Keratinocyte (primary cell): ENCODE results near the gene TAF4. TPM values are rescaled to one million over a fixed set of nuclear protein-coding genes. Genes with fewer than 3 reads are reported as not detected.

ENCODE experiments used
- DNase-seq: peaks from one replicate; pipeline ENCODE4 v3.0.0-alpha.2; 2011; ENCODE audit warnings: low read depth, missing footprints, low spot score
- FAIRE-seq: peaks from 2 replicates; lab custom pipeline; 2011; peaks lifted over from hg19 to GRCh38; lab: Jason Lieb, UNC
- H2AFZ ChIP-seq: 2 replicates; pipeline ENCODE4 v1.6.0; 2012; ENCODE audit warnings: low read length, control low read depth, inconsistent platforms; ENCODE audit not compliant: control insufficient read depth
- H3K27ac ChIP-seq: 2 replicates; pipeline ENCODE4 v1.5.1; 2011; ENCODE audit warnings: low read length; ENCODE audit not compliant: control insufficient read depth, insufficient read depth
- H3K27me3 ChIP-seq: 3 replicates; pipeline ENCODE4 v1.6.0; 2011; ENCODE audit warnings: low read length; ENCODE audit not compliant: control insufficient read depth, insufficient read depth; ENCODE audit errors: extremely low read depth
- H3K36me3 ChIP-seq, 2 experiments: 2 replicates in 1 of 2; 3 replicates in 1 of 2; pipeline ENCODE4 v1.5.1; 2011; ENCODE audit warnings: low read length in 2 of 2, mild to moderate bottlenecking in 1 of 2; ENCODE audit not compliant: control insufficient read depth in 2 of 2, insufficient read depth in 2 of 2; ENCODE audit errors: extremely low read depth in 1 of 2
- H3K4me1 ChIP-seq: 3 replicates; pipeline ENCODE4 v1.5.1; 2011; ENCODE audit warnings: low read length; ENCODE audit not compliant: control insufficient read depth, insufficient read depth; ENCODE audit errors: extremely low read depth
- H3K4me2 ChIP-seq: 3 replicates; pipeline ENCODE4 v1.6.0; 2011; ENCODE audit warnings: low read depth, low read length; ENCODE audit not compliant: control insufficient read depth, insufficient read depth; ENCODE audit errors: extremely low read depth
- H3K4me3 ChIP-seq, 3 experiments: fragments of 200-600 bp in 1 of 3; sonication (generic) in 1 of 3; 2 replicates in 2 of 3; 3 replicates in 1 of 3; pipeline ENCODE4 v1.5.1; 2011 to 2016; ENCODE audit warnings: low read length in 3 of 3, mild to moderate bottlenecking in 3 of 3, control low read depth in 2 of 3, inconsistent platforms in 1 of 3, low read depth in 1 of 3, mixed read lengths in 1 of 3, mixed run types in 1 of 3, moderate library complexity in 1 of 3; ENCODE audit not compliant: control insufficient read depth in 2 of 3, insufficient read depth in 2 of 3; ENCODE audit errors: extremely low read depth in 1 of 3
- H3K79me2 ChIP-seq: 2 replicates; pipeline ENCODE4 v1.6.0; 2012; ENCODE audit warnings: low read length; ENCODE audit not compliant: control insufficient read depth, insufficient read depth
- H3K9ac ChIP-seq: 3 replicates; pipeline ENCODE4 v1.6.0; 2011; ENCODE audit warnings: low read length; ENCODE audit not compliant: control insufficient read depth, insufficient read depth; ENCODE audit errors: extremely low read depth
- H3K9me1 ChIP-seq: 3 replicates; pipeline ENCODE4 v1.6.0; 2011; ENCODE audit warnings: low read length; ENCODE audit not compliant: control insufficient read depth, insufficient read depth; ENCODE audit errors: extremely low read depth
- H3K9me3 ChIP-seq: 2 replicates; pipeline ENCODE4 v1.5.1; 2012; ENCODE audit warnings: low read depth, low read length; ENCODE audit not compliant: control insufficient read depth
- H4K20me1 ChIP-seq: 3 replicates; pipeline ENCODE4 v1.6.0; 2011; ENCODE audit warnings: low read length; ENCODE audit not compliant: control insufficient read depth, insufficient read depth; ENCODE audit errors: extremely low read depth
- EZH2 ChIP-seq: IDR thresholded peaks from one replicate; pipeline ENCODE4 v1.6.1; 2012; ENCODE audit warnings: inconsistent platforms, mild to moderate bottlenecking, low read length, moderate library complexity
- dilution Hi-C: fragments of 300-500 bp; cut with MboI; formaldehyde crosslinking; loops from one replicate; pipeline ENCODE4 v1.7.0; 2020; ENCODE audit warnings: low sequenced_read_pairs; ENCODE audit not compliant: extremely low pct_ligation_motif_present
- polyA plus RNA-seq, 5 experiments: library from polyadenylated mRNA; depleted of rRNA in 3 of 5; stranded (reverse) in 3 of 5; stranded (forward) in 1 of 5; unstranded in 1 of 5; fragments of >200 nt; gene quantifications; 1 replicate in 1 of 5; 2 replicates in 3 of 5; 3 replicates in 1 of 5; pipeline versions ENCODE4 v1.2.1 to v1.2.3, GENCODE V29; 2011 to 2012; ENCODE audit warnings: missing spikeins in 2 of 5, low read depth in 1 of 5, low replicate concordance in 1 of 5
- TF ChIP-seq, protein P1 (sequence below), 3 experiments: IDR thresholded peaks in 1 of 3; conservative IDR thresholded peaks in 1 of 3; optimal IDR thresholded peaks in 1 of 3; 2 replicates in 2 of 3; 3 replicates in 1 of 3; pipeline versions ENCODE3 to v1.5.1; 2011; ENCODE audit warnings: low read length in 3 of 3, mild to moderate bottlenecking in 3 of 3, moderate library complexity in 2 of 3, control low read depth in 1 of 3, inconsistent platforms in 1 of 3; ENCODE audit not compliant: insufficient read depth in 2 of 3; ENCODE audit errors: extremely low read depth in 1 of 3

The TAF4 gene
- polyA plus RNA-seq, 1 donor (not counting 4 experiments of a cell fraction or from before 2014, with no cell fraction given) = 3.3 TPM

DNA sequence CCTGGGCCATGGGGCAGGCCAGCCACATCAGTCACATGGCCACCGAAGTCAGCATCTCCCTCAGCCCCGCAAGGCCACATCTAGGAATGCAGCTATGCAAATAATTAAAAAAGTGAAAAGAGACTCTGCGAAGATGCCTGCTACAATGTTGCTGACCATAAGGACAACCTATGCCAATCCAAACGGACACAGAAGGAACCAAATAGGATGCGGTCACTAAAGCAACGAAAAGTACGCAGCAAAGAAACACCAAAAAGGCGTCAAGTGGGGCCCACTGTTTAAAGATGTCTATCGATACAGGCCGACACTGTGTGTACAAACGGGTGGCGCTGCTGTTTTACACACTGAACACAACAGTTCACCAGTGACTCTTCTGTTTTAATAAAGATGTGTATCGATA lies 56.4 kb downstream of the TAF4 start:
- no peaks in the 10 kb centered on the region for H3K79me2 ChIP-seq
- no peaks in the 10 kb centered on the region for H3K4me1 ChIP-seq

DNA sequence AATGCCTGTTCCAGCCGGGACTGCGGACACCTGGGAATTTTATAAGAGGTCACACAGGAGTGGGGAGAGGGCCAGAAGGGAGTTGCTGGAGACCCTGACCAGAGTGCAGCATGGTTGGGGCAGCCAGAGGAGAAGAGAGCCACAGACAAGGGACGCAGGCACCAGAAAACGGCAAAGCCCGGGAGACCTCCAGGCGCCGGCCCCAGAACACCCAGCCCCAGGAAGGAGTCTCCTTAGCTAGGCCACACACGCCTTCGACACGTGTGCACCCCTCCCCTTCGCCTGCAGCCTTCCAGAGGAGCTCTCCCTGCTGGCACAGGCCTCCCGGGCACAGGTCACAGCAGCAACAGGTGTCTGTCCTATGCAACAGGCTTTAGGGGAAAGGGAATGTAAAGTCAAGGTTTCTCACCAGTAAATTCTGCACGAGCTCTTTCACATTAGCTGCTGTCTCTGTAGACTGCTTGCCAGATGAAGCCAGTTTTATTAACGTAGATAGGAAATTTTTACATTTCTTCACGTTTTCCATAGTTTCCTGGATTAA lies 57.0 kb downstream of the TAF4 start:
- Histone ChIP-seq H4K20me1 (no peaks in the 10 kb centered on the region), H3K79me2 (no peaks in the 10 kb centered on the region), H3K9ac (no peak overlapping the region), H3K4me2 (no peak overlapping the region), H3K27ac (no peak overlapping the region), H3K4me3 (no peak overlapping the region), H2AFZ (no peak overlapping the region), H3K9me1 (no peaks in the 10 kb centered on the region), H3K4me1 (no peaks in the 10 kb centered on the region), H3K27me3 (no peaks in the 10 kb centered on the region), H3K36me3 (peaks cover 20 to 36% of the 10 kb centered on the region in 2 experiments), H3K9me3 (no peaks in the 10 kb centered on the region)
- no peak for TF ChIP-seq EZH2
- TF ChIP-seq, protein P1, sequence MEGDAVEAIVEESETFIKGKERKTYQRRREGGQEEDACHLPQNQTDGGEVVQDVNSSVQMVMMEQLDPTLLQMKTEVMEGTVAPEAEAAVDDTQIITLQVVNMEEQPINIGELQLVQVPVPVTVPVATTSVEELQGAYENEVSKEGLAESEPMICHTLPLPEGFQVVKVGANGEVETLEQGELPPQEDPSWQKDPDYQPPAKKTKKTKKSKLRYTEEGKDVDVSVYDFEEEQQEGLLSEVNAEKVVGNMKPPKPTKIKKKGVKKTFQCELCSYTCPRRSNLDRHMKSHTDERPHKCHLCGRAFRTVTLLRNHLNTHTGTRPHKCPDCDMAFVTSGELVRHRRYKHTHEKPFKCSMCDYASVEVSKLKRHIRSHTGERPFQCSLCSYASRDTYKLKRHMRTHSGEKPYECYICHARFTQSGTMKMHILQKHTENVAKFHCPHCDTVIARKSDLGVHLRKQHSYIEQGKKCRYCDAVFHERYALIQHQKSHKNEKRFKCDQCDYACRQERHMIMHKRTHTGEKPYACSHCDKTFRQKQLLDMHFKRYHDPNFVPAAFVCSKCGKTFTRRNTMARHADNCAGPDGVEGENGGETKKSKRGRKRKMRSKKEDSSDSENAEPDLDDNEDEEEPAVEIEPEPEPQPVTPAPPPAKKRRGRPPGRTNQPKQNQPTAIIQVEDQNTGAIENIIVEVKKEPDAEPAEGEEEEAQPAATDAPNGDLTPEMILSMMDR (optimal IDR thresholded peaks at IDR 0.05 in 1 of 3, IDR thresholded peaks at IDR 0.05 in 1 of 3, conservative IDR thresholded peaks at IDR 0.05 in 1 of 3; ENCODE audit: extremely low read depth in 1 of 3, insufficient read depth in 2 of 3, low read length in 3 of 3) = no peak
- FAIRE-seq (no peak), DNase-seq (no peak)
- dilution Hi-C loops = no loop called here

More for the DNA sequence above, 56.4 kb downstream of the TAF4 start:
- no peak for FAIRE-seq
- Histone ChIP-seq H3K9me1 (no peaks in the 10 kb centered on the region), H2AFZ (no peak overlapping the region), H3K4me2 (no peak overlapping the region), H3K9me3 (no peaks in the 10 kb centered on the region), H3K9ac (no peak overlapping the region), H4K20me1 (no peaks in the 10 kb centered on the region), H3K27me3 (no peaks in the 10 kb centered on the region), H3K4me3 (no peak overlapping the region), H3K27ac (no peak overlapping the region), H3K36me3 (peaks cover 20 to 36% of the 10 kb centered on the region in 2 experiments)
- DNase-seq = no peak
- dilution Hi-C loops = no loop called here
- no peak for TF ChIP-seq EZH2
- TF ChIP-seq, protein P1 (optimal IDR thresholded peaks at IDR 0.05 in 1 of 3, IDR thresholded peaks at IDR 0.05 in 1 of 3, conservative IDR thresholded peaks at IDR 0.05 in 1 of 3; ENCODE audit: extremely low read depth in 1 of 3, insufficient read depth in 2 of 3, low read length in 3 of 3) = no peak
